Measurements from ENCODE around the gene ZFR2. TPM values are rescaled to one million over a fixed set of nuclear protein-coding genes. Genes with fewer than 3 reads are reported as not detected.
"Not testable (repeated sequence)": the region's sequence is repeated elsewhere in the genome, so short reads cannot be mapped to it uniquely, and the experiment has no call there.

Gene ZFR2
- total RNA-seq, 2 experiments from 2014 or later, result 0.23 TPM; not detected in 1

GRCh38 chr19:3898426-3898825 lies 29.6 kb upstream of the ZFR2 start:
- peaks cover 4% of the 10 kb centered on the region for H3K4me1 Mint-ChIP-seq (ENCODE audit: low read depth)
- intact Hi-C loops (cut with micrococcal nuclease), result no loop called here
- H3K4me3 Mint-ChIP-seq, result no peak overlapping the region
- H3K9me3 Mint-ChIP-seq, result peaks cover 1% of the 10 kb centered on the region
- ATAC-seq (no peak), DNase-seq (no peak)
- TF ChIP-seq CTCF (IDR thresholded peaks at IDR 0.05), result no peak
- H3K27ac Mint-ChIP-seq, result no peak overlapping the region
- H3K27me3 Mint-ChIP-seq, result no peaks in the 10 kb centered on the region
- POLR2A ChIA-PET, result interaction anchor here (0.6 kb wide), 1 partner anchor 145 kb away, joined by 3 read pairs; no protein-coding TSS in a partner anchor
- no peaks in the 10 kb centered on the region for H3K36me3 Mint-ChIP-seq (ENCODE audit: low read depth)
- CTCF ChIA-PET, result no interaction called here

- Mint-ChIP-seq H3K27me3 (no peaks in the 10 kb centered on the region), H3K9me3 (peaks cover 1% of the 10 kb centered on the region), H3K4me3 (no peak overlapping the region), H3K27ac (no peak overlapping the region), H3K4me1 (ENCODE audit: low read depth) (peaks cover 4% of the 10 kb centered on the region), H3K36me3 (ENCODE audit: low read depth) (no peaks in the 10 kb centered on the region)
- CTCF ChIA-PET, result no interaction called here
- POLR2A ChIA-PET, result interaction anchor here (0.6 kb wide), 1 partner anchor 145 kb away, joined by 3 read pairs; no protein-coding TSS in a partner anchor
- intact Hi-C loops (cut with micrococcal nuclease), result no loop called here
- ATAC-seq (peak; percentile 49), DNase-seq (peak; percentile 40)
- no peak for TF ChIP-seq CTCF (IDR thresholded peaks at IDR 0.05)
Measured at GRCh38 chr19:3897936-3898335, 29.1 kb upstream of the ZFR2 start.

GRCh38 chr19:3895788-3896187 lies 26.9 kb upstream of the ZFR2 start:
- Mint-ChIP-seq H3K27me3 (no peaks in the 10 kb centered on the region), H3K36me3 (ENCODE audit: low read depth) (no peaks in the 10 kb centered on the region), H3K27ac (no peak overlapping the region), H3K4me3 (no peak overlapping the region), H3K9me3 (peaks cover 1% of the 10 kb centered on the region), H3K4me1 (ENCODE audit: low read depth) (peaks cover 4% of the 10 kb centered on the region)
- ATAC-seq, result no peak
- no peak for DNase-seq
- POLR2A ChIA-PET, result no interaction called here
- intact Hi-C loops (cut with micrococcal nuclease), result no loop called here
- CTCF ChIA-PET, result interaction anchor here (1.2 kb wide), 1 partner anchor 290 kb away, joined by 4 read pairs; no protein-coding TSS in a partner anchor
- no peak for TF ChIP-seq CTCF (IDR thresholded peaks at IDR 0.05)

GRCh38 chr19:3894959-3895358 lies 26.1 kb upstream of the ZFR2 start:
- H3K27me3 Mint-ChIP-seq; H3K4me3 Mint-ChIP-seq; ATAC-seq; DNase-seq; H3K27ac Mint-ChIP-seq; POLR2A ChIA-PET; H3K36me3 Mint-ChIP-seq (ENCODE audit: low read depth); intact Hi-C loops (cut with micrococcal nuclease); CTCF ChIA-PET; H3K4me1 Mint-ChIP-seq (ENCODE audit: low read depth); H3K9me3 Mint-ChIP-seq: not testable (repeated sequence)

- intact Hi-C loops (cut with micrococcal nuclease), result no loop called here
- Mint-ChIP-seq H3K27me3 (no peaks in the 10 kb centered on the region), H3K4me1 (ENCODE audit: low read depth) (peaks cover 4% of the 10 kb centered on the region), H3K27ac (no peak overlapping the region), H3K9me3 (no peaks in the 10 kb centered on the region), H3K4me3 (no peak overlapping the region), H3K36me3 (ENCODE audit: low read depth) (no peaks in the 10 kb centered on the region)
- CTCF ChIA-PET, result no interaction called here
- ATAC-seq, result no peak
- DNase-seq, result no peak
- no peak for TF ChIP-seq CTCF (IDR thresholded peaks at IDR 0.05)
- POLR2A ChIA-PET, result no interaction called here
Measured at GRCh38 chr19:3893509-3894179, 24.8 kb upstream of the ZFR2 start.
